T follicular helper cell (primary cell): ENCODE measurements around the gene SMARCAL1.
"Not testable (repeated sequence)": the region's sequence is repeated elsewhere in the genome, so short reads cannot be mapped to it uniquely, and the experiment has no call there.

Experiments used
- DNase-seq: peaks from one replicate; pipeline ENCODE4 v3.0.0-alpha.2; 2020; ENCODE audit warnings: low read depth
- total RNA-seq, 2 experiments: gene quantifications; one replicate each; lab custom pipeline; 2026; lab: John Stamatoyannopoulos, UW

The SMARCAL1 gene
- total RNA-seq: 30.6 to 34.6 reads per million in 2 experiments

- DNase-seq: peak; percentile 98
Observed at GRCh38 chr2:216412022-216412999, at the start of gene SMARCAL1. Gene SMARCAL1 (plus strand): TSS chr2:216412484. CDS start chr2:216414705, 2,221 bp downstream.

GRCh38 chr2:216362730-216363129 is 49.6 kb upstream of the SMARCAL1 start:
- no peak for DNase-seq

- no peak for DNase-seq
Observed at GRCh38 chr2:216363221-216363620, 49.1 kb upstream of the SMARCAL1 start.

GRCh38 chr2:216365518-216365917 is 46.8 kb upstream of the SMARCAL1 start:
- no peak for DNase-seq

- no peak for DNase-seq
Observed at GRCh38 chr2:216366777-216367471, 45.4 kb upstream of the SMARCAL1 start.

- DNase-seq: no peak
Observed at GRCh38 chr2:216369821-216370220, 42.5 kb upstream of the SMARCAL1 start.

GRCh38 chr2:216370961-216371712 is 41.1 kb upstream of the SMARCAL1 start:
- DNase-seq: no peak

GRCh38 chr2:216371721-216372702 is 40.3 kb upstream of the SMARCAL1 start, which contains the start of gene MARCHF4:
Gene MARCHF4 (minus strand): TSS chr2:216372483. CDS start chr2:216370260, 2,223 bp downstream.
- peak; percentile 44 for DNase-seq

GRCh38 chr2:216372761-216373291 is 39.5 kb upstream of the SMARCAL1 start:
- DNase-seq: no peak

GRCh38 chr2:216373896-216374295 is 38.4 kb upstream of the SMARCAL1 start:
- DNase-seq: no peak

GRCh38 chr2:216375286-216375685 is 37.0 kb upstream of the SMARCAL1 start:
- no peak for DNase-seq

- DNase-seq: no peak
Observed at GRCh38 chr2:216379977-216380376, 32.3 kb upstream of the SMARCAL1 start.

GRCh38 chr2:216384409-216384808 is 27.9 kb upstream of the SMARCAL1 start:
- not testable (repeated sequence) for DNase-seq

GRCh38 chr2:216385478-216385877 is 26.8 kb upstream of the SMARCAL1 start:
- no peak for DNase-seq

GRCh38 chr2:216387262-216387661 is 25.0 kb upstream of the SMARCAL1 start:
- no peak for DNase-seq

GRCh38 chr2:216388046-216388884 is 24.0 kb upstream of the SMARCAL1 start:
- DNase-seq: no peak

- no peak for DNase-seq
Observed at GRCh38 chr2:216389570-216389969, 22.7 kb upstream of the SMARCAL1 start.

- no peak for DNase-seq
Observed at GRCh38 chr2:216391401-216391800, 20.9 kb upstream of the SMARCAL1 start.

- no peak for DNase-seq
Observed at GRCh38 chr2:216392018-216392562, 20.2 kb upstream of the SMARCAL1 start.
